A549 treated with Hydrocortisone at 1 μM for 4 hours (cell line): ENCODE data around the gene BLVRB. TPM values are rescaled to one million over a fixed set of nuclear protein-coding genes. Genes with fewer than 3 reads are reported as not detected.

Experiments used
- total RNA-seq: library from RNA; stranded (reverse); fragments of 200-300 nt; extraction: Qiagen RNA extraction; gene quantifications from 5 replicates; pipeline ENCODE4 v1.2.3, GENCODE V29; 2022

Gene BLVRB
- total RNA-seq = 239 to 357 TPM (median 312 TPM) in 5 replicates

GRCh38 chr19:40465557-40466218, at the start of gene BLVRB:
Gene BLVRB, minus strand, starts transcription at chr19:40465745. Its CDS starts 57 bp downstream, at chr19:40465688.

GRCh38 chr19:40466985-40467734, 1.6 kb upstream of the BLVRB start, which contains the start of gene SPTBN4:
Gene SPTBN4, plus strand, starts transcription at chr19:40467001. Its CDS starts 5,621 bp downstream, at chr19:40472622.

GRCh38 chr19:40444000-40444824, 21.3 kb downstream of the BLVRB start, which contains the start of gene SERTAD3:
Gene SERTAD3, minus strand, starts transcription at chr19:40444335. Its CDS starts 2,255 bp downstream, at chr19:40442080.

GRCh38 chr19:40425450-40426287, 39.9 kb downstream of the BLVRB start, which contains the start of gene SERTAD1:
Gene SERTAD1, minus strand, starts transcription at chr19:40425992. Its CDS starts 2,446 bp downstream, at chr19:40423546.

GRCh38 chr19:40413291-40413845, 52.2 kb downstream of the BLVRB start, which contains the start of gene PRX:
Gene PRX, minus strand, starts transcription at chr19:40413378. Its CDS starts 5,446 bp downstream, at chr19:40407932.

Other genes starting within 250 kb of the BLVRB start
- gene TTC9B, start 247.4 kb downstream of the BLVRB start, total RNA-seq = 0.16 to 0.79 TPM (median 0.45 TPM) in 5 replicates
- 0.16 to 0.32 TPM (median 0.29 TPM) in 4 of 5 replicates, not detected in the other for gene CCNP, start 239.1 kb downstream of the BLVRB start, total RNA-seq
- gene AKT2, start 180.4 kb downstream of the BLVRB start, total RNA-seq = 146 to 181 TPM (median 173 TPM) in 5 replicates
- gene C19orf47, start 117.3 kb downstream of the BLVRB start, total RNA-seq = 27.3 to 32.5 TPM (median 29.2 TPM) in 5 replicates
- 241 to 289 TPM (median 258 TPM) in 5 replicates for gene PLD3, start 117.0 kb downstream of the BLVRB start, total RNA-seq
- gene HIPK4, start 75.6 kb downstream of the BLVRB start, total RNA-seq = 0.22 to 0.32 TPM (median 0.30 TPM) in 5 replicates
- gene PRX, start 52.4 kb downstream of the BLVRB start, total RNA-seq = 1.2 to 1.6 TPM (median 1.4 TPM) in 5 replicates
- gene SERTAD1, start 39.8 kb downstream of the BLVRB start, total RNA-seq = 22.6 to 39.9 TPM (median 30.9 TPM) in 5 replicates
- 38.2 to 45.6 TPM (median 44.2 TPM) in 5 replicates for gene SERTAD3, start 21.4 kb downstream of the BLVRB start, total RNA-seq
- gene SPTBN4, start 1.3 kb upstream of the BLVRB start, total RNA-seq = 0.55 to 0.76 TPM (median 0.72 TPM) in 5 replicates
- gene SHKBP1, start 111.1 kb upstream of the BLVRB start, total RNA-seq = 101 to 139 TPM (median 131 TPM) in 5 replicates
- gene LTBP4, start 135.6 kb upstream of the BLVRB start, total RNA-seq = 39.9 to 57.0 TPM (median 49.9 TPM) in 5 replicates
- gene NUMBL, start 224.9 kb upstream of the BLVRB start, total RNA-seq = 61.3 to 81.3 TPM (median 72.9 TPM) in 5 replicates